ENCODE measurements around the gene SRPK2.
"Not testable (repeated sequence)": the region's sequence is repeated elsewhere in the genome, so short reads cannot be mapped to it uniquely, and the experiment has no call there.

Gene SRPK2

GRCh38 chr7:105264707-105265106 is 124.0 kb downstream of the SRPK2 start:
- TF ChIP-seq ZNF302 (tag by site-specific recombination; IDR thresholded peaks at IDR 0.05; ENCODE audit: low read depth) (no peak), GLI4 (tag by site-specific recombination; IDR thresholded peaks at IDR 0.05) (no peak), ZNF510 (tag by site-specific recombination; IDR thresholded peaks at IDR 0.05; ENCODE audit: insufficient replicate concordance) (no peak), ZNF311 (tag by site-specific recombination; IDR thresholded peaks at IDR 0.05; ENCODE audit: borderline replicate concordance) (no peak), ZNF707 (tag by site-specific recombination; IDR thresholded peaks at IDR 0.05) (no peak), ZNF121 (tag by site-specific recombination; IDR thresholded peaks at IDR 0.05) (no peak), KLF7 (tag by site-specific recombination; IDR thresholded peaks at IDR 0.05; ENCODE audit: borderline replicate concordance) (no peak), ZBTB17 (tag by site-specific recombination; IDR thresholded peaks at IDR 0.05) (peak; percentile 57)
- H3K4me1 ChIP-seq (ENCODE audit: control insufficient read depth, insufficient read depth, low read length), result peaks cover 14% of the 10 kb centered on the region
- no peak overlapping the region for H3K4me3 ChIP-seq (ENCODE audit: low read depth, low read length)
- no peak overlapping the region for H3K27ac ChIP-seq (ENCODE audit: extremely low read depth, low read depth, low read length)
- POLR2A ChIA-PET, result no interaction called here
- CTCF ChIA-PET, result no interaction called here
- H3K9me3 ChIP-seq (ENCODE audit: control insufficient read depth, insufficient read depth, low read depth, low read length), result no peaks in the 10 kb centered on the region
- H3K36me3 ChIP-seq (ENCODE audit: control insufficient read depth in 2 of 2, insufficient read depth in 1 of 2, low read length in 2 of 2), result no peaks in the 10 kb centered on the region

GRCh38 chr7:105261689-105262088 is 127.0 kb downstream of the SRPK2 start:
- H3K4me1 ChIP-seq (ENCODE audit: control insufficient read depth, insufficient read depth, low read length), result peaks cover 11% of the 10 kb centered on the region
- ChIA-PET POLR2A (interaction anchor here (0.6 to 0.7 kb wide), 2 partner anchors 25 to 91 kb away, joined by 3 to 7 read pairs; no protein-coding TSS in a partner anchor), CTCF (interaction anchor here (0.6 to 1.0 kb wide), 6 partner anchors 76 to 311 kb away, joined by 3 to 7 read pairs (median 4); no protein-coding TSS in a partner anchor)
- H3K36me3 ChIP-seq (ENCODE audit: control insufficient read depth in 2 of 2, insufficient read depth in 1 of 2, low read length in 2 of 2), result no peaks in the 10 kb centered on the region
- H3K9me3 ChIP-seq (ENCODE audit: control insufficient read depth, insufficient read depth, low read depth, low read length), result no peaks in the 10 kb centered on the region
- no peak for TF ChIP-seq ZNF114 (tag by site-specific recombination; IDR thresholded peaks at IDR 0.05)
- peak; percentile 70 for TF ChIP-seq ZNF600 (tag by site-specific recombination; IDR thresholded peaks at IDR 0.05)
- peak; percentile 43; the same call in 1 of the 2 replicates for TF ChIP-seq ZNF366 (tag by site-specific recombination; conservative IDR thresholded peaks at IDR 0.05)
- TF ChIP-seq SP7 (tag by site-specific recombination; IDR thresholded peaks at IDR 0.05), result 0 out of 2 replicates have a peak, but pooled peaks have one; percentile 32
- TF ChIP-seq ZNF660 (tag by site-specific recombination; IDR thresholded peaks at IDR 0.05), result peak; percentile 98
- H3K4me3 ChIP-seq (ENCODE audit: low read depth, low read length), result no peak overlapping the region
- no peak overlapping the region for H3K27ac ChIP-seq (ENCODE audit: extremely low read depth, low read depth, low read length)

GRCh38 chr7:105260201-105260871 is 128.4 kb downstream of the SRPK2 start:
- H3K4me3 ChIP-seq (ENCODE audit: low read depth, low read length); POLR2A ChIA-PET; H3K27ac ChIP-seq (ENCODE audit: extremely low read depth, low read depth, low read length); CTCF ChIA-PET; H3K36me3 ChIP-seq (ENCODE audit: control insufficient read depth in 2 of 2, insufficient read depth in 1 of 2, low read length in 2 of 2); H3K9me3 ChIP-seq (ENCODE audit: control insufficient read depth, insufficient read depth, low read depth, low read length): not testable (repeated sequence)
- peak; percentile 99 for TF ChIP-seq ZNF184 (tag by site-specific recombination; IDR thresholded peaks at IDR 0.05)
- TF ChIP-seq SCRT1 (tag by site-specific recombination; IDR thresholded peaks at IDR 0.05; ENCODE audit: borderline replicate concordance), result peak; percentile 36; the same call in 1 of the 2 replicates
- peak; percentile 98 for TF ChIP-seq ZNF146 (tag by site-specific recombination; IDR thresholded peaks at IDR 0.05)
- peak; percentile 76; the same call in 1 of the 2 replicates for TF ChIP-seq ZNF280D (tag by site-specific recombination; IDR thresholded peaks at IDR 0.05)
- 0 out of 2 replicates have a peak, but pooled peaks have one; percentile 67 for TF ChIP-seq ZNF580 (tag by site-specific recombination; IDR thresholded peaks at IDR 0.05)
- H3K4me1 ChIP-seq (ENCODE audit: control insufficient read depth, insufficient read depth, low read length), result peaks cover 12% of the 10 kb centered on the region

GRCh38 chr7:105258919-105259318 is 129.8 kb downstream of the SRPK2 start:
- H3K27ac ChIP-seq (ENCODE audit: extremely low read depth, low read depth, low read length); CTCF ChIA-PET; H3K36me3 ChIP-seq (ENCODE audit: control insufficient read depth in 2 of 2, insufficient read depth in 1 of 2, low read length in 2 of 2); POLR2A ChIA-PET; H3K4me3 ChIP-seq (ENCODE audit: low read depth, low read length); H3K9me3 ChIP-seq (ENCODE audit: control insufficient read depth, insufficient read depth, low read depth, low read length): not testable (repeated sequence)
- H3K4me1 ChIP-seq (ENCODE audit: control insufficient read depth, insufficient read depth, low read length), result peaks cover 12% of the 10 kb centered on the region

Measured in HEK293 (cell line).